ENCODE results near the gene RNF111. TPM values are rescaled to one million over a fixed set of nuclear protein-coding genes. Genes with fewer than 3 reads are reported as not detected.

The RNF111 gene
- total RNA-seq, 2 donors from 2014 or later, result 15.4 to 22.5 TPM

GRCh38 chr15:59060348-59060747 lies 72.9 kb downstream of the RNF111 start:
- intact Hi-C loops (cut with DNase I), result no loop called here
- Histone ChIP-seq H3K4me1 (replicated peaks) (no peaks in the 10 kb centered on the region), H3K27me3 (replicated peaks; ENCODE audit: insufficient read depth) (no peaks in the 10 kb centered on the region), H3K36me3 (no peaks in the 10 kb centered on the region), H3K9me3 (no peaks in the 10 kb centered on the region), H3K27ac (no peak overlapping the region), H3K4me3 (no peak overlapping the region)
- TF ChIP-seq POLR2A (IDR thresholded peaks at IDR 0.05) (no peak), CTCF (IDR thresholded peaks at IDR 0.05) (no peak), POLR2AphosphoS5 (IDR thresholded peaks at IDR 0.05) (no peak)
- WGBS, result 93% methylated on average over 4 of the region's 4 CpGs
- no peak for DNase-seq (ENCODE audit: low spot score)

DNA sequence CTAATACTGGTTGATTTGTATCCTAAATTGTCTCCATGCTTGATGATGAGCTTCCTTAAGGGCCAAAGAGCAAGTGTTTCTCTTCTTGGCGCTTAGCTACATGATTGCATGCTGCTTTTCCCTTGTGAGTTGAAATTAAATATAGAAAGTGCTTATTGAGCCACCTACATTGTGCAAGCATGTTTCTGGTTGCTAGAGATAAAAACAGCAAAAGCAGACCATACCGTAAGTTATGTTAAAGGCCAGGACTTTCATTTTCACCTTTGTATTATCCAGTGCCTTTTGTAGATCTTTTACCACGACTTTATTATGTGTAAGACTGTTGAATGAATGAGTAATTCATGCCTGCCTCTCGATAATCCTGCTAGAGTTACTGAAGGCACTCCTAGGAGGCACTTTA lies 75.6 kb downstream of the RNF111 start:
- Histone ChIP-seq H3K4me3 (no peak overlapping the region), H3K36me3 (no peaks in the 10 kb centered on the region), H3K9me3 (no peaks in the 10 kb centered on the region), H3K4me1 (replicated peaks) (no peaks in the 10 kb centered on the region), H3K27ac (no peak overlapping the region), H3K27me3 (replicated peaks; ENCODE audit: insufficient read depth) (no peaks in the 10 kb centered on the region)
- no peak for DNase-seq (ENCODE audit: low spot score)
- WGBS, result 64% methylated on average over 4 of the region's 4 CpGs
- TF ChIP-seq POLR2A (IDR thresholded peaks at IDR 0.05) (no peak), CTCF (IDR thresholded peaks at IDR 0.05) (no peak), POLR2AphosphoS5 (IDR thresholded peaks at IDR 0.05) (no peak)
- intact Hi-C loops (cut with DNase I), result no loop called here

GRCh38 chr15:59069430-59069829 lies 82.0 kb downstream of the RNF111 start:
- DNase-seq (ENCODE audit: low spot score), result no peak
- Histone ChIP-seq H3K4me3 (no peak overlapping the region), H3K36me3 (no peaks in the 10 kb centered on the region), H3K9me3 (no peaks in the 10 kb centered on the region), H3K27ac (no peak overlapping the region), H3K27me3 (replicated peaks; ENCODE audit: insufficient read depth) (no peaks in the 10 kb centered on the region), H3K4me1 (replicated peaks) (no peaks in the 10 kb centered on the region)
- 71% methylated on average over 1 of the region's 1 CpG for WGBS
- intact Hi-C loops (cut with DNase I), result no loop called here
- no peak for TF ChIP-seq POLR2AphosphoS5 (IDR thresholded peaks at IDR 0.05)
- TF ChIP-seq CTCF (IDR thresholded peaks at IDR 0.05), result no peak
- TF ChIP-seq POLR2A (IDR thresholded peaks at IDR 0.05), result no peak

DNA sequence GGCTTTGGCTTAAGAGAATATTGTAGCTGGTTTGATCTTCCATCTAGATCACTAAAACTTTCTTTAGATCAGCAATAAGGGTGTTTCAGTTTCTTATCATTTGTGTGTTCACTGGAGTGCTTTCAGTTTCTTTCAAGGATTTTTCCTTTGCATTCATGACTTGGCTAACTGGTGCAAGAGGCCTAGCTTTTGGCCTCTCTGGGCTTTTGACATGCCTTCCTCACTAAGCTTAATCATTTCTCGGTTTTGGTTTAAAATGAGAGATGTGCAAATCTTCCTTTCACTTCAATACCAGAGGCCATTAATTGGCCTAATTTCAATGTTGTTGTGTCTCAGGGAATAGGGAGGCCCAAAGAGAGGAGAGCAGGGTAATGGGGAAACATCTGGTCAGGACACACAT lies 87.1 kb downstream of the RNF111 start:
- intact Hi-C loops (cut with DNase I), result no loop called here
- no peaks in the 10 kb centered on the region for H3K27me3 ChIP-seq (replicated peaks; ENCODE audit: insufficient read depth)
- no peaks in the 10 kb centered on the region for H3K4me1 ChIP-seq (replicated peaks)
- H3K27ac ChIP-seq, result no peak overlapping the region
- H3K4me3 ChIP-seq, result no peak overlapping the region
- DNase-seq (ENCODE audit: low spot score), result no peak
- no peak for TF ChIP-seq CTCF (IDR thresholded peaks at IDR 0.05)
- TF ChIP-seq POLR2A (IDR thresholded peaks at IDR 0.05), result no peak
- TF ChIP-seq POLR2AphosphoS5 (IDR thresholded peaks at IDR 0.05), result no peak
- 89% methylated on average over 1 of the region's 1 CpG for WGBS
- no peaks in the 10 kb centered on the region for H3K9me3 ChIP-seq
- H3K36me3 ChIP-seq, result no peaks in the 10 kb centered on the region

- intact Hi-C loops (cut with DNase I), result no loop called here
- H3K36me3 ChIP-seq, result no peaks in the 10 kb centered on the region
- no peaks in the 10 kb centered on the region for H3K9me3 ChIP-seq
- H3K4me1 ChIP-seq (replicated peaks), result no peaks in the 10 kb centered on the region
- WGBS, result 91% methylated on average over 2 of the region's 2 CpGs
- H3K27me3 ChIP-seq (replicated peaks; ENCODE audit: insufficient read depth), result no peaks in the 10 kb centered on the region
- no peak for TF ChIP-seq POLR2A (IDR thresholded peaks at IDR 0.05)
- no peak for TF ChIP-seq CTCF (IDR thresholded peaks at IDR 0.05)
- TF ChIP-seq POLR2AphosphoS5 (IDR thresholded peaks at IDR 0.05), result no peak
- no peak overlapping the region for H3K27ac ChIP-seq
- H3K4me3 ChIP-seq, result no peak overlapping the region
- DNase-seq (ENCODE audit: low spot score), result no peak
Measured at GRCh38 chr15:59087731-59088130, 100.3 kb downstream of the RNF111 start.

Data from prostate gland (tissue), 2 donors.